ENCODE measurements around the gene LTA.
A peak's percentile ranks its signal among the peaks of the same experiment; 100 is the strongest.

The LTA gene

GRCh38 chr6:31607317-31607716 lies 35.2 kb downstream of the LTA start:
- H3K4me1 ChIP-seq (ENCODE audit: control insufficient read depth in 1 of 2, insufficient read depth in 2 of 2, low read length in 2 of 2), result no peaks in the 10 kb centered on the region
- H3K27ac ChIP-seq (ENCODE audit: low read length), result no peak overlapping the region
- no peaks in the 10 kb centered on the region for H3K9me3 ChIP-seq (ENCODE audit: control insufficient read depth in 1 of 2, low read length in 2 of 2)
- H3K4me3 ChIP-seq (ENCODE audit: low read depth in 1 of 2, low read length in 2 of 2), result no peak overlapping the region
- H3K27me3 ChIP-seq (ENCODE audit: low read depth, low read length), result no peaks in the 10 kb centered on the region
- no peaks in the 10 kb centered on the region for H3K36me3 ChIP-seq (ENCODE audit: control insufficient read depth in 1 of 2, insufficient read depth in 2 of 2, low read length in 2 of 2)

DNA sequence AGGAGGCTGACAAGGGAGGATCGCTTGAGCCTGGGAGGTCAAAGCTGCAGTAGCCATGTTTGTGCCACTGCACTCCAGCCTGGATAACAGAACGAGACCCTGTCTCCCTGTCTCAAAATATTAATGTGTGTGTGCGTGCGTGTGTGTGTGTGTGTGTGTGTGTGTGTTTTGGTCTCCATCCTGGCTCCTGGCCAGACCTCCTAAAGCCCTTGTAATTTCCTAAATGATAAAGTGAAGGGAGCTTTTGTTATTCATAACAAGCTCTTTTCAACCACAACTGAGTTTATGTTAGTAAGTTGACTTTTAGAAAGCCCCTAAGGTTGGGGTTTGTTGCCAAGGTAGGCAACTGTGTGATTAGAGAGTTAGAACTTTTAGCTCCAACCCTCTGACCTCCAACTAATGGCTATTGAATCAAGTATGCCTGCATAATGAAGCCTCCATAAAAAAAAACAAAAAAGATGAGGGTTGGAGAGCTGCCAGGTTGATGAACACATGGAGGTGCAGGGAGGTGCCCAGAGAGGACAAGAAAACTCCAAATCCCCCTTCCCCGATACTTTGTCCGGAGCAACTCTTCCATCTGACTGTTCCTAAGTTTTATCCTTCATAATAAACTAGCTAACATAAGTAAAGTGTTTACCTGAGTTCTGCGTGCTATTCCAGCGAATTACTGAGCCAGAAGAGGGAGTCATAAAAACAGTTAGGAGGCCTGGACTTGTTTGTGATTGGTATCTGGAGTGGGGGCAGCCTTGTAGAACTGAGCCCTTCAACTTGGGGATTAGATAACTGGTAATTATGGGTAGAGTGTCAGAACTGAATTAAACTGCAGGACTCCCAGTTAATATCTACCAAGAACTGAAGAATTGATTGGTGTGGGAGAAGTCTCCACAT lies 37.7 kb downstream of the LTA start:
- H3K36me3 ChIP-seq (ENCODE audit: control insufficient read depth in 1 of 2, insufficient read depth in 2 of 2, low read length in 2 of 2), result no peaks in the 10 kb centered on the region
- no peak overlapping the region for H3K27ac ChIP-seq (ENCODE audit: low read length)
- no peaks in the 10 kb centered on the region for H3K4me1 ChIP-seq (ENCODE audit: control insufficient read depth in 1 of 2, insufficient read depth in 2 of 2, low read length in 2 of 2)
- no peaks in the 10 kb centered on the region for H3K27me3 ChIP-seq (ENCODE audit: low read depth, low read length)
- H3K4me3 ChIP-seq (ENCODE audit: low read depth in 1 of 2, low read length in 2 of 2), result no peak overlapping the region
- H3K9me3 ChIP-seq (ENCODE audit: control insufficient read depth in 1 of 2, low read length in 2 of 2), result no peaks in the 10 kb centered on the region

- H3K36me3 ChIP-seq (ENCODE audit: control insufficient read depth in 1 of 2, insufficient read depth in 2 of 2, low read length in 2 of 2), result no peaks in the 10 kb centered on the region
Measured at GRCh38 chr6:31610968-31611367, 38.9 kb downstream of the LTA start.

GRCh38 chr6:31614075-31614619 lies 42.1 kb downstream of the LTA start:
- no peaks in the 10 kb centered on the region for H3K36me3 ChIP-seq (ENCODE audit: control insufficient read depth in 1 of 2, insufficient read depth in 2 of 2, low read length in 2 of 2)
- H3K4me1 ChIP-seq (ENCODE audit: control insufficient read depth in 1 of 2, insufficient read depth in 2 of 2, low read length in 2 of 2), result no peaks in the 10 kb centered on the region
- H3K27ac ChIP-seq (ENCODE audit: low read length), result no peak overlapping the region
- no peaks in the 10 kb centered on the region for H3K9me3 ChIP-seq (ENCODE audit: control insufficient read depth in 1 of 2, low read length in 2 of 2)
- no peaks in the 10 kb centered on the region for H3K27me3 ChIP-seq (ENCODE audit: low read depth, low read length)
- H3K4me3 ChIP-seq (ENCODE audit: low read depth in 1 of 2, low read length in 2 of 2), result no peak overlapping the region

More at GRCh38 chr6:31610968-31611367, 38.9 kb downstream of the LTA start:
- Histone ChIP-seq H3K27me3 (ENCODE audit: low read depth, low read length) (no peaks in the 10 kb centered on the region), H3K4me1 (ENCODE audit: control insufficient read depth in 1 of 2, insufficient read depth in 2 of 2, low read length in 2 of 2) (no peaks in the 10 kb centered on the region), H3K4me3 (ENCODE audit: low read depth in 1 of 2, low read length in 2 of 2) (no peak overlapping the region), H3K9me3 (ENCODE audit: control insufficient read depth in 1 of 2, low read length in 2 of 2) (no peaks in the 10 kb centered on the region), H3K27ac (ENCODE audit: low read length) (no peak overlapping the region)

DNA sequence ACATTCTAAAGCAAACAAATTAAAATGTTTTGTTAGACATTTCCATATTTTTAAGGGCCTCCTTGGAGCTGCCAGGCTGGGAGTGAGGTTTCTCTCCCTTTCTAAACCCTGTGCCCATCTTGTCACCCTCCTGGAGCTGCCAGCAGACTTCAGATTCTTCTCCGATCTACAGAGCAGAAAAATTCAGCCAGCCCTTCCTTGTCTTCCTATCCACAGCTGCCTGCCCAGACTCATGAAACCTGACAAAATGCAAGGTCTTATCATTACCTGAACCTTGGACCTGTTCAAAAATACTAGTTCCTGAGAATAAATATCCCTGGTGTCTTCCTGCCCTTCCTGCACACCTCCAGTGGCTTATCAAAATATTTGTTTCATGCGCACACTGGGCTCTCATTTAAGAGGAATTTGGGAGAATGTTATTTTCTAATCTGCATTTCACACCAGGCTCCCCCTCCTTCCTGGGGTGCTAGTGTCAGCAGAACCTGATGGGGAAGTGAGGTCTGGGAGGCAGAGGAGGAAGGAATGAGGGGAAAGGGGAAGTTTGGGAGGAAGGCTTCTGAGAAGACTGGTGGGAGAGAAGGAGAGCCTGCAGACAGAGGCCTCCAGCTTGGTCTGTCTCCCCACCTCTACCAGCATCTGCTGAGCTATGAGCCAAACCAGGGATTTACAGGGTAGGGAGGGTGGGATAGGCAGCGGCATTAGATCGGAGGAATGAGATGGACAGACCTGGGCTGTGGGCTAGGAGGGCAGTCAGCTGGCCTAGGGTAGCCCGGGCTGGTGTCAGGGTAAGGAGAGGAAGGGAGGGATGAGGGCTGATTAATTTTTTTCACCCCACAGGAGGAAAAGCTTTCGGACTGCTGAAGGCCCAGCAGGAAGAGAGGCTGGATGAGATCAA lies 42.8 kb downstream of the LTA start, which contains the start of gene AIF1:
TSS of gene AIF1 (plus strand) at position 551 of the 895 bp plus-strand sequence. CDS start at position 647, 96 bp downstream.
- Histone ChIP-seq H3K27ac (ENCODE audit: low read length) (peak within 1 kb of the TSS; percentile 56), H3K4me3 (ENCODE audit: low read depth in 1 of 2, low read length in 2 of 2) (peak within 1 kb of the TSS in 1 of 2 donors; percentile 50), H3K27me3 (ENCODE audit: low read depth, low read length) (no peaks in the 10 kb centered on the region)

GRCh38 chr6:31615748-31616147 lies 43.7 kb downstream of the LTA start:
- no peaks in the 10 kb centered on the region for H3K4me1 ChIP-seq (ENCODE audit: control insufficient read depth in 1 of 2, insufficient read depth in 2 of 2, low read length in 2 of 2)
- peak overlapping the region; percentile 56 for H3K27ac ChIP-seq (ENCODE audit: low read length)
- no peaks in the 10 kb centered on the region for H3K27me3 ChIP-seq (ENCODE audit: low read depth, low read length)
- no peaks in the 10 kb centered on the region for H3K36me3 ChIP-seq (ENCODE audit: control insufficient read depth in 1 of 2, insufficient read depth in 2 of 2, low read length in 2 of 2)
- H3K9me3 ChIP-seq (ENCODE audit: control insufficient read depth in 1 of 2, low read length in 2 of 2), result no peaks in the 10 kb centered on the region
- H3K4me3 ChIP-seq (ENCODE audit: low read depth in 1 of 2, low read length in 2 of 2), result peak overlapping the region in 1 of 2 donors; percentile 50

More for the DNA sequence above, 42.8 kb downstream of the LTA start, which contains the start of gene AIF1:
- H3K36me3 ChIP-seq (ENCODE audit: control insufficient read depth in 1 of 2, insufficient read depth in 2 of 2, low read length in 2 of 2), result no peaks in the 10 kb centered on the region
- no peaks in the 10 kb centered on the region for H3K4me1 ChIP-seq (ENCODE audit: control insufficient read depth in 1 of 2, insufficient read depth in 2 of 2, low read length in 2 of 2)
- H3K9me3 ChIP-seq (ENCODE audit: control insufficient read depth in 1 of 2, low read length in 2 of 2), result no peaks in the 10 kb centered on the region

- Histone ChIP-seq H3K27me3 (ENCODE audit: low read depth, low read length) (no peaks in the 10 kb centered on the region), H3K9me3 (ENCODE audit: control insufficient read depth in 1 of 2, low read length in 2 of 2) (no peaks in the 10 kb centered on the region), H3K27ac (ENCODE audit: low read length) (no peak overlapping the region), H3K4me3 (ENCODE audit: low read depth in 1 of 2, low read length in 2 of 2) (no peak overlapping the region), H3K36me3 (ENCODE audit: control insufficient read depth in 1 of 2, insufficient read depth in 2 of 2, low read length in 2 of 2) (no peaks in the 10 kb centered on the region), H3K4me1 (ENCODE audit: control insufficient read depth in 1 of 2, insufficient read depth in 2 of 2, low read length in 2 of 2) (peaks cover 0 to 7% of the 10 kb centered on the region in 2 donors)
Measured at GRCh38 chr6:31617010-31617409, 44.9 kb downstream of the LTA start.

DNA sequence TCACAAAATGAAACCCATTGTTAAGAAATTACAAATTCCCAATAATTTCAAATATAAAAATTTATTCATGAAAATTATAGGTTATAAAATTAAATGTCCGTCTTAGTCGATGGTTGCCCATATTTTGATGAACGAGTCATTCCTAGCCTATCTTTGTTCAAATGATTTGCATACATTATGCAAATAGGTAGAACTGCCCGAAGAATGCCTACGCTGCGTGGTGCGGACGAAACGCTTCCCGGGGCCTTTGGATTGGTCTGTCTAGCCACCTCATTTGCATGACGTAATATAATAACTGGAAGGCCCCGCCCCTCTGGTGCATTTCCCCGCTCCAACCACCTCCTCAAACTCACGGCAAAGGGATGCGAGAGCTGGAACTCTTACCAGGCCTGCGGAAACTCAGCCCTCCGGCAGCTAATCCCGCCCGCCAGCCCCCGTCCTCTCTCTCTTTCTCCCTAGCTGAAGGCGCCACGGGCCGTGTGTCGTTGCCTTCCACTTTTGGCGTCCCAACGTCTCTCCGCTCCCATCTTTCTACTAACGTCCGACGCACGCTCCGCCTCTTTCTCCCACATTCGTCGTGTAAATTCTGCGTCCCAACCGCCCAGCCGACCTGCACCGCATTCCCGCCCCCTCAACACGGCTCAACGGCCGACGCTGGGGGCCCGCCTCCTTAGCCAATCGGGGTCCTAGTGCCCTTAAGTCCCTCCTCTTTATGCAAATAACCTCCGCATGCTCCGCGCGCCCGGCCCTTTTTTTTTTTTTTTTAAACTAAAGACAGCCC lies 47.9 kb downstream of the LTA start:
- Histone ChIP-seq H3K4me3 (ENCODE audit: low read depth in 1 of 2, low read length in 2 of 2) (peak overlapping the region; percentile 93), H3K27me3 (ENCODE audit: low read depth, low read length) (no peaks in the 10 kb centered on the region), H3K4me1 (ENCODE audit: control insufficient read depth in 1 of 2, insufficient read depth in 2 of 2, low read length in 2 of 2) (peaks cover 0 to 17% of the 10 kb centered on the region in 2 donors), H3K9me3 (ENCODE audit: control insufficient read depth in 1 of 2, low read length in 2 of 2) (no peaks in the 10 kb centered on the region), H3K27ac (ENCODE audit: low read length) (peak overlapping the region; percentile 92), H3K36me3 (ENCODE audit: control insufficient read depth in 1 of 2, insufficient read depth in 2 of 2, low read length in 2 of 2) (peaks cover 13 to 19% of the 10 kb centered on the region in 2 donors)

GRCh38 chr6:31620586-31621319 lies 48.7 kb downstream of the LTA start, which contains the start of gene PRRC2A:
TSS of gene PRRC2A (plus strand) at chr6:31620715. CDS start at chr6:31622790, 2,075 bp downstream.
- Histone ChIP-seq H3K27ac (ENCODE audit: low read length) (peak within 1 kb of the TSS; percentile 92), H3K4me3 (ENCODE audit: low read depth in 1 of 2, low read length in 2 of 2) (peak within 1 kb of the TSS; percentile 93), H3K4me1 (ENCODE audit: control insufficient read depth in 1 of 2, insufficient read depth in 2 of 2, low read length in 2 of 2) (peaks cover 0 to 17% of the 10 kb centered on the region in 2 donors), H3K9me3 (ENCODE audit: control insufficient read depth in 1 of 2, low read length in 2 of 2) (no peaks in the 10 kb centered on the region), H3K36me3 (ENCODE audit: control insufficient read depth in 1 of 2, insufficient read depth in 2 of 2, low read length in 2 of 2) (peaks cover 21 to 26% of the 10 kb centered on the region in 2 donors), H3K27me3 (ENCODE audit: low read depth, low read length) (no peaks in the 10 kb centered on the region)

Measured in muscle layer of duodenum (tissue), 2 donors.